Left forelimb (tissue), 1 donor: ENCODE measurements around the gene IGF1.
"Not testable (repeated sequence)": the region's sequence is repeated elsewhere in the genome, so short reads cannot be mapped to it uniquely, and the experiment has no call there.

ENCODE experiments used
- DNase-seq: peaks from one replicate; pipeline ENCODE4 v3.0.0-alpha.2; 2018; ENCODE audit warnings: low spot score

The IGF1 gene

DNA sequence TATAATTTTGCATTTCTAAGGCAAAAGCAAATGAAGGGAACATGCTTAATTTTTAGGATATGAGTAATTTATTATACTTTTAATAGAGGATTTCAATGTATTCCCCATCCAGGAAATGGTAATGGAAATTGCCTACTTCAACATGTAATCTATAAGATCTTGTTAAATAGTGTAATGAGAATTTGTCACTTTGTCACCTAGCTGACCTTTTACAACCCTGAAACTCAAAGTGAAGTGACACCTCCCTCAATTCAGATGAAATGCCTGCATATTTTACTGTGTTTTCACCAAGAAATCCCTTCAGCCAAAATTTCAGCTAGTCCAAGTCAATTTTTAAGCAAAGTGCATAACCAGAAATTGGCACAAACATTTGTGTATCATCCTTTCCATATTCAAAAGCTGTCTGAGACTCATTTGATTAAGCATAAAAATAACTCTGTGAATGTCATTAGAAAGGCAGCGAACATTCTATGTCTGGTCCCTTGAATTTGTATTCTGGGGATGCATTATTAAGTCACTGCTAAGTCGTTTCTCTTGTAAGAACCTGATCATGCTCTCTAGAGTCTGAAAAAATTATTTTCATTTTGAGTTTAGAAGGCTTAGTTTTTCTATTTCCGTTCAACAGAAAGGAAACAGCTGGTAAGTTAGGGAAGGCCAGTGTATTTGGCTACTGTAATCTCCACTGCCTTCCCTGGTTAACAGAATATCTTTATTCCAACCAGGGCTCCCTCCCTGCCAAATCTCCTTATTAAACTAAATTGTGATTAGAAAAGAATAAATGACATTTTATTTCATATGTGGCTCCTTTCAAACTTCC lies 100.8 kb downstream of the IGF1 start:
- no peak for DNase-seq

DNA sequence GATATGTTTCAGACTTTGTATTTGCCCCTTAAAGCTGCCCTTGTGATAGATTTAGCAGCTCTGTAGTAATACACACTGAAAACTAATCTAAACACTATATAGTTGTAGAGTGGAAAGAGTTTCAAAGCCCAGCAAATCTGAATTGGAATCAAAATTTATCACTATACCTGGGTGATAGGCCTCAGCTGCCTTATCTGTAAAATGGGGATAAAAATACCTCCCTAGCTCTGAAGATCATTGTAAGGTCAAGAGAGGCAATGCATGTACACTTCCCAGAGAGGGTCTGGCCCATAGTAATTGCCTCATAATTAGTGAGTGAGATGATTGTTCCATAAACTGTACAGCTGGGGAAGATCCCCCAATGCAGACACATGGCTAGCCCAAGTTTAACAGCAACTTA lies 103.6 kb downstream of the IGF1 start:
- DNase-seq = no peak

DNA sequence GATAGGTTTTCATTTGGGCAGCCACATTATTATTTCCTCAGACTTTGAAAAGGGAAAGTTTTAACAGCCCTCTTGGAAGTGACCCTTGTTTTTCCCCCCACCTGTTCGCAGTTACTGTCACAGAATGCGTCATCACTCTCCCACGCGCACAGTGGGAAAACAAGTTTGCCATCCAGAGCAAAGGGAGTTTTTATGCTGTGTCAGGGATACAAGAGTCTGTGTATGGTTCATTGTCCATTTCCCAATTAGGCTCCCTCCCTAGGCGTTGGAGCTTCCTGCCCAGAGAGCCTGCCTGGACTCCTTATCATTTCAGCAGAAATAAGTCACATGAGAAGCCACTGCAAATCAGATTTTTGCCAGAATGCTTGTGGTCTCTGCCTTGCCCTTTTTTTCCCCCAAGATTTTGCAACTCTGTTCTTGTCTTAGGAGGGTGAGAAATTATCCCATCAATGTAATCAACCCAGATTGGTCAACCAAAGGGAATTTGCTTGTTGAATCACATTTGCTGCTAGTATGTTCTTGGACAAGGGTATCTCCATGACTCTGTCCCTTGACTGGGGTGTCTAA lies 104.1 kb downstream of the IGF1 start:
- DNase-seq = no peak

DNA sequence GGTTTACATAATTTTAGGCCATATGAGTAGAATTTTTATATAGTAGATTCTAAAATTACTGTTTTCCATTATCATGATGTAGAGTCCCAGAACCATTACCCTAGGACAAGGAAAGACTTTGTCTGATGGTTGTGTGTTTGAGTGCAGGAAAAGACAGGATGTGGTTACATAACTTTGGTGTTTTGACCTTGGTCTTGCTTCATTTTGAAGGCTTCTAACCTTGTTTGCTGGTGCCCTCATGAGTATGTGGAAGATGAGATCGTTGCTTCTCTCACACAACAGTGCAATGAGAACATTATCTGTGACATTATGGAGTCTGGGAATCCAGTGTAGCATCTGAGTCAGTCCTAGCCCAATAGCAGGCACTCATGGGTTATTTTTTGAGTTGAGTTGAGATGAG lies 106.2 kb downstream of the IGF1 start:
- no peak for DNase-seq

DNA sequence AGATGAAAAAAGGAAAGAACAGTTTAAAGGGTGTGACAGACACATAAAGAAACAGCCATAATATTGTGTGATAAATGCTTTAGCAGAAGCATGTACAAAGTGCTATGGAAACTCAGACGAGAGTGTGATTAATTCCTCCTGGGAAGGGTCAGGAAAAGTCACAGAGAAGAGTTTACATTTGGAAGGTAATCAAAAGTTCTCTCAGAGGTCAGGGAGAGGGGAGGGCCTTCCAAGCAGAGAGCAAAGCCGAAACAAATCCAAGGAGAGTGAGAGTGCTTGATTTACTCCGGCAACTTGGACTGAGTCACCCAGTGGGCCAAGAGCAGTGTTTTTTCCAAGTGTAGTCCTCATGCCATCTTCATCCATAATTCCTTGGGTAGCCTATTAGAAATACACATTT lies 108.3 kb downstream of the IGF1 start:
- no peak for DNase-seq

DNA sequence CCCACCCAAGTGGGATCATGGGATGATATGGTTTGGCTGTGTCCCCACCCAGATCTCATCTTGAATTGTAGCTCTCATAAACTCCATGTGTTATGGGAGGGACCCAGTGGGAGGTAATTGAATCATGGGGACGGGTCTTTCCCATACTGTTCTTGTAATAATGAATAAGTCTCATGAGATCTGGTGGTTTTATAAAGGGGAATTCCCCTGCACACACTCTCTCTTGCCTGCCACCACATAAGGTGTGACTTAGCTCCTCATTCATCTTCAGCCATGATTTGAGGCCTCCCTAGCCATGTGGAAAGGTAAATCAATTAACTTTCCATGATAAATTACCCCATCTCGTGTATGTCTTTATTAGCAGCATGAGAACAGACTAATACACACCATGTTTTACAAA lies 109.2 kb downstream of the IGF1 start:
- DNase-seq = no peak

DNA sequence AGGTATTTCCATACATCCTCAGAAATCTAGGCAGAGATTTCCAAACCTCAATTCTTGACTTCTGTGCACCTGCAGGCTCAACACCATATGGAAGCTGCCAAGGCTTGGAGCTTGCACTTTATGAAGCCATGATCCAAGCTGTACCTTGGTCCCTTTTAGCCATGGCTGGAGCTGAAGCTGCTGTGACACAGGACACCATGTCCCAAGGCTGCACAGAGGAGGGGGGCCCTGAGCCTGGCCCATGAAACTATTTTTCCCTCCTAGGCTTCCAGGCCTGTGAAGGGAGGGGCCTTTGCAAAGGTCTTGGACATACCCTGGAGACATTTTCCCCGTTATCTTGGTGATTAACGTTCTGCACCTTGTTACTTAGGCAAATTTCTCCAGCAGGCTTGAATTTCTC lies 110.5 kb downstream of the IGF1 start:
- no peak for DNase-seq

DNA sequence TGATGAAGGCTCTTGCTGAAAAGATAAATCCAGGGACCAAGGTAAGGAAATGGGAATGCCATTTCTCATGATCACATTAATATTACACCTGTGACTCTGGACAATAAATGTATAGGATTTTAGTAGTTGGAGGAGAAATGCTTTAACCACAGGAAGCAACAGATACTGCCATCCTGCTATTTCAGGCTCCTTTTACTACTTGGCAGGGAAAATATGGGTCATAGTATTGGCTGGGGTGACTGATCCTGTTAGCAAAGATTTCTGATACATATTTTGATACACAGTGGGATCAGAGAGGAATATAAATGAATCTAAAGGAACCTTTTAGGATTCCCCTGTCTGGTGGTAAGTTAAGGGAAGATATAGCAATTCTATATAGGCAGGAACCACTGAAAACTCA lies 115.0 kb downstream of the IGF1 start:
- DNase-seq = no peak

DNA sequence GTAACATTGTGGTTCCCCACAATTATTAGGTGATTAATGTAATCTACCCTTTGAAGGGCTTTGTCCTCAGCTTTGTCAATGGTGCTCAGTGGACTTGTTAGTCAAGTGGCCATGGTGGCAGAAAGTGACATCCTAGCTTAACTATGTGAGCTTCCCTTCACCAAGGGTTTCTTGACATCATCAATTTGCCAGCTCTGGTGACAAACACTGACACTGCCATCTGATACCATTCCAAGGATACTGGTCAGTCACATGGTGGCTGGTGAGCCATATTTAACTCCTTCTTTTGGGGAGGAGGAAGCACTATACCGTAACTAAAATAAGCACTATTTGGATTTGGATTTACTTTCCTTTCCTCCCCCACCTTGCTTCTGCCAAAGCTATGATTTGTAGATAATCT lies 115.7 kb downstream of the IGF1 start:
- DNase-seq = no peak

DNA sequence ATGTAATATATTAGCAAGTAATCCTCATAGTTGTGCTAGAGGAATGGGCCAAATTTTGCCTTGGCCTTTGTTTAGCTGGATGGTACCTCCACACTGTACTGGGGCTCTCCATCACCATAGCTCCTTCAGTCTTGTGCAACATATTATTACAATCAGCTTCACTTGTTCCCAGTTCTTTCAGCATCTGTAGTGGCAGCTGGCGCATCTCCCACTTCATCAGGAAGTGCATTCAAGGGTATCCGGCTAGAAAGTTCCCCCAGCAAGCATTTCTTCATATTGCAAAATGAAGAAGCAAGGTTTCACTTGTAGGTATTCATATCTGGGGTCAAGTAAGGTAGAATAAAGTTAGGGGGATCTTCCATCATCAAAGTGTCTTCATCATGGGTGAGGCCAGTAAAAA lies 123.7 kb downstream of the IGF1 start:
- DNase-seq = no peak

DNA sequence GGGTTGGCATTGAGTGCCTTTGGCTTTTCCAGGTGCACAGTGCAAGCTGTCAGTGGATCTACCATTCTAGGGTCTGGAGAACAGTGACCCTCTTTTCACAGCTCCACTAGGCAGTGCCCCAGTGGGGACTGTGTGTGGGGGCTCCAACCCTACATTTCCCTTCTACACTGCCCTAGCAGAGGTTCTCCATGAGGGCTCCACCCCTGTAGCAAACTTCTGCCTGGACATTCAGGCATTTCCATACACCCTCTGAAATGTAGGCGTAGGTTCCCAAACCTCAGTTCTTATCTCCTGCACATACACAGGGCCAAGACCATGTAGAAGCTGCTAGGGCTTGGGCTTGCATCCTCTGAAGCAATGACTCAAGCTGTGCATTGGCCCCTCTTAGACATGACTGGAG lies 126.1 kb downstream of the IGF1 start:
- not testable (repeated sequence) for DNase-seq

DNA sequence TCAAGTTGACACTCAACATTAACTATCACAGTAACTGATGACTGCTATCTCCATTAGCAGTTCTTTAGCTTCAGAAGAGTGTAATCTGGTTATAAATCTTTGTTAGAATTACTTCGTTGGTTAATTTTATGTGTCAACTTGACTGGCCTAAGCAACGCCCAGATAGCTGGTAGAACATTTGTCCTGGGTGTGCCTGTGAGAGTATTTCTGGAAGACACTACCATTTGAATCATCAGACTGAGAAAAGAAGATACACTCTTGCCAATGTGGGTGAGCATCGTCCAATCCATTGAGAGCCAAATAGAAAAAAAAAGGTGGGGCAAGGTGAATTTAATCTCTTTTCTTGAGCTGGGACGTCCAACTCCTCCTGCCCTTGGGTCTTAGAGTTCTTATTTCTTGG lies 129.0 kb downstream of the IGF1 start:
- no peak for DNase-seq

DNA sequence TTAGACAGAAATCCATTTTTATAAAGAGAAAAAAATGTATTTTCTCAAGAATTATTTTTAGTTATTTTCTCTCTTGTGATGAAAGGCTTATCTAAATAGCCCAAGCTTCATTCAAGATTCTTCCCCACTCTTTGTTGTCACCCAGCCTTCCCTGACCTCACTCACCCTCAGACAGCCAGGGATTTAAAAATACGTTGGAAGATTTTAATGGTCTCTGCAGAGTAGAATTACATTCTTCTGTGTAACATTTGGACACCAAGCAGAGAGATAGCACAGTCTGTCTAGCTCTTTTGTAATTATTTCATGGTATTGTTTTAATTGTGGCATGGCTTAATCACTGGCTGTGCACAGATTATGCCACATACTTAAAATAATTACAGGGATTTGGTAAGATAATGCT lies 130.3 kb downstream of the IGF1 start:
- DNase-seq = no peak

DNA sequence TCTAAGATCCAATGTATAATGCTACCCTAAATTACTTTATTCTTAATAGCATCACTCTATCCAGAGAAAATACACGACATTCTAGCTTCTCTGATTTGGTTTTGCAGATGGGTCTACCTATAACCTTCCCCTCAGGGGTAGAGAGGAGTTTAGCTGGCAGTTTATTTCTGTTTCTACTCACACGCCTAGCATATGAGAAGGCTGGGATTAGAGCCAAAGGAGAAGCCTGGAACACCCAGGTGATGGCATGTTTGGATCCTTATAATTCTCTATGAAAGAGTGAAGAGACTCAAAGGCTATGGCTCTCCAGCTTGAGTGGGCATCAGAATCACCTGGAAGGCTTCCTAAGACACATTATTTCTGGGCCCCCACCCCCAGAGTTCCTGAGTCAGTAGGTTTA lies 131.3 kb downstream of the IGF1 start:
- no peak for DNase-seq

DNA sequence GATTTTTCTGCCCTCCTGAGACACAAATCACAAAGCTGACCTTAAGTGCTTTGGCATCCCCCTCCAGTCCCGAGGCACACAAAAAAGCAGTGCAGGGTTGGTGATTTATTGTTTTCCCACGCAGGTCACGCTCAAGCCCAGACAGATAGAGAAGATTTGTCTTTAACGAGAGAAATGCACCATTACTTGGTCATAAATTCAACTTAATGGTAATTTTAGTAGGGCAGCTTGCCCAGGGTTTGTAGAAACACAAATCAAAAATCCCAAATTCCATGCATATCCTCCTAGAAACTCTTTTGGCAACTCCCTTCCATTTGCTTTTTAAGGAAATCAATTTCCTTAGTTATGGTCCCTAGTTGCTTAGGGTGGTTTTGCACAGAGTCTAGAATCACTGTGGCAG lies 132.6 kb downstream of the IGF1 start:
- DNase-seq = no peak
